Activated naive CD4-positive, alpha-beta T cell treated with anti-CD3 and anti-CD28 coated beads, Interleukin-2, amount 50 U/mL, for 72 hours (primary cell): ENCODE results near the gene CHMP4A. TPM values are rescaled to one million over a fixed set of nuclear protein-coding genes. Genes with fewer than 3 reads are reported as not detected.

Source experiments
- ATAC-seq, 2 donors: fragments of 150-1000 bp; cut with Tn5 transposase; 2 replicates each; pipeline ENCODE4 v1.10.0; 2021; ENCODE audit warnings: mild to moderate bottlenecking in 2 of 2, moderate library complexity in 2 of 2
- DNase-seq, 2 donors: peaks; one replicate each; pipeline ENCODE4 v3.0.0; 2021 to 2022; ENCODE audit warnings: low spot score in 2 of 2
- H3K27ac Mint-ChIP-seq, 2 donors: one replicate each; pipeline ENCODE4 v1.8.0; 2022; ENCODE audit warnings: mild to moderate bottlenecking in 2 of 2, mixed read lengths in 2 of 2
- H3K36me3 Mint-ChIP-seq, 2 donors: one replicate each; pipeline ENCODE4 v1.8.0; 2022; ENCODE audit warnings: mixed read lengths in 2 of 2
- H3K9me3 Mint-ChIP-seq, 2 donors: one replicate each; pipeline ENCODE4 v1.8.0; 2022; ENCODE audit warnings: mixed read lengths in 2 of 2
- total RNA-seq, 2 donors: library from RNA; stranded (reverse); gene quantifications; one replicate each; pipeline ENCODE4 v1.2.3, GENCODE V29; 2022

CHMP4A gene
- total RNA-seq, result 10 to 100 TPM; 69.2 to 74.2 TPM

GRCh38 chr14:24212924-24213865, at the start of gene CHMP4A:
Gene CHMP4A, minus strand, starts transcription at chr14:24213488. Its CDS starts 49 bp downstream, at chr14:24213439.
- peaks cover 18 to 36% of the 10 kb centered on the region in 2 donors for H3K36me3 Mint-ChIP-seq
- H3K9me3 Mint-ChIP-seq, result no peaks in the 10 kb centered on the region
- peak within 1 kb of the TSS; percentile 96 to 98 for H3K27ac Mint-ChIP-seq
- peak; percentile 93 to 96 for DNase-seq
- ATAC-seq, result peak; percentile 87 to 91

- no peak for ATAC-seq
- peak overlapping the region in 1 of 2 donors; percentile 52 for H3K27ac Mint-ChIP-seq
- no peak for DNase-seq
- H3K9me3 Mint-ChIP-seq, result no peaks in the 10 kb centered on the region
- H3K36me3 Mint-ChIP-seq, result peaks cover 2 to 6% of the 10 kb centered on the region in 2 donors
Measured at GRCh38 chr14:24261969-24262327, 48.7 kb upstream of the CHMP4A start.

- H3K9me3 Mint-ChIP-seq, result no peaks in the 10 kb centered on the region
- H3K27ac Mint-ChIP-seq, result no peak overlapping the region
- no peak for ATAC-seq
- no peak for DNase-seq
- H3K36me3 Mint-ChIP-seq, result peaks cover 0 to 5% of the 10 kb centered on the region in 2 donors
Measured at GRCh38 chr14:24261256-24261968, 48.1 kb upstream of the CHMP4A start.

DNA sequence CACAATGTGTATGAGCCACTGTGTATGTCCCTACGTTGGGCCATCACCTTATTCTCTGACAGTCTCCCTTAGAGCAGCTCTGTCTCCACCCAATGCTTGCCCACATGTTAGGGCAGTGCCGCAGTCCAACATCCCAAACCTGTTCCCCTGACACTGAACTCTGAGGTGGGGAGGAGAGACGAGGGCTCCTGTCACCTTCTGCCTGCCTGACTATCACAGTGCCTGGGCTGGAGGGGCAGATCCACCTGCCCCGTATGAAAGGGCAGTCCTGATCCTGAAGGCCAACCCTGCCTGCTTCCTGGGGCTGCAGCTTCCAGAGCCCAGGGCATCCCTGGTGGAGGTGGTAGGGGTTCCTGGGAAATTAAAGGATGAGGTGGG, 47.5 kb upstream of the CHMP4A start:
- H3K27ac Mint-ChIP-seq, result no peak overlapping the region
- ATAC-seq (no peak), DNase-seq (no peak)
- no peaks in the 10 kb centered on the region for H3K9me3 Mint-ChIP-seq
- peaks cover 0 to 5% of the 10 kb centered on the region in 2 donors for H3K36me3 Mint-ChIP-seq

DNA sequence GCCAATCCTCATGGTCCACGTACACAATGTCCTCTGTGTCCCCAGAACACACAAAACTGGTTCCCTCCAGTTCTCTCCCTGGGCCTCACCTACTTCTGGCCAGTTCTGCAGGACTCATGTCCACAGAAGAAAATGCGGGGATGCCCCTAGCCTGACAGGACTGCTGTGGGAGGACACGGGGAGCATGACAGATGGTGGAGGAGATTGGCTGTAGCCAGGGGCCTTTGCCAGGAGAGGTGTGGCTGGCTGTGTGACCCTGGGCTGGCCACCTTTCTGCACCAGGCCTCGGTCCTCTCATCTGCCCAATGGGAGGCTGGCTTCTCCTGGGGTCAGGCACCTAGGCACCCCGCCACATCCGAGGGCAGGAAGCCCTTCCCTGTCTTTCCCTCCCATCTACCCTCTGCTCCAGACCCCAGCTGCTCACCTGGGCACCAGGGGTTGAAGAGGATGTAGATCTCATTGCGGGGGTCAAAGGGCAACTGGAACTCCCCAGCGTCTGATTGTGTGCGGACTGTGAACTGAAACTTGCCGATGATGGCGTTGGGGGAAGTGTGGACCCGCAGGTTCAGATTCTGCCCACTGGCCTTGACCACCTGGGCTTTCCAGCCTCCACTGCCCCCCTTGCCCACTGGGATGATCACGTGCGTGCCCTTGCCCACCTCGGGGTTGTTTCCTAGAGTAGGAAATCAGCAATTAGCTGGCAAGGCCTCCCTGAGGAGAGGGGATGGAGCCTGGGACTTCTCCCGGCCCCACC, 46.9 kb upstream of the CHMP4A start:
- H3K27ac Mint-ChIP-seq, result peak overlapping the region in 1 of 2 donors; percentile 65
- H3K9me3 Mint-ChIP-seq, result no peaks in the 10 kb centered on the region
- DNase-seq, result no peak
- no peak for ATAC-seq
- peaks cover 0 to 7% of the 10 kb centered on the region in 2 donors for H3K36me3 Mint-ChIP-seq

DNA sequence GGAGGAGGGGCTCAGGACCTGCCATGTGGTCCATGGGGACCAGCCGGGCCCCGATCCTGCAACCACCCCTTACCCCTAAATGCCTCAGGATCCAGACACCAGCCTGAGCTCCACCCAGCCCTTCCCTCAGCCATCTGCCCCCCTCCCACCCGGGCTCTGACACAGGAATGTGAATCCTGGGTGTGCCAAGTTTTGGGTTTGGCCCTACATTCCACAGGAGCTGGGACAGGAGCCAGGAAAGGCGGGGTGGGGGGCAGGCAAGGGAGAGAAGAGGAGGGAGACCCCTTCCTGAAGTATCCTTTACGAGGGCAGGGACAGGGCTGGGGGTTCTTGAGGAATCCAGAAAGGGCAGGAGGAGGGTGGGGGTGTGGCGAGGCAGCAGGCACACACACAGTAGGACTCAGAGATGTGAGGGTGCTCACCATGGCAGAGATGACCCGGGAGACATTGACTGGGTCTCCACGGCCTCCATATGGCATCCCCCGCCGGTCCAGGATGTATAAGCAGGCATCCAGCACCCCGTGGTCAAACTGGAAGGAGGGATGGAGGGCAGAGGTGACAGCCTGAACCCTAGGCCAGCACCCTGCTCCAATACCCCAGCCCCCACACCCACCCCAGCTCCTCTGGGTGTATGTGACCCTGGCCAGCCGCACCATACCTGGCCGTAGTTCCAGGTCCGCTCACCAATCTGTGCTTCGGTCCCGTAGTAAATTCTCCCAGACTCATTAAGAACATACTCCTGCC, 46.2 kb upstream of the CHMP4A start:
- no peak for ATAC-seq
- Mint-ChIP-seq H3K36me3 (peaks cover 0 to 15% of the 10 kb centered on the region in 2 donors), H3K27ac (no peak overlapping the region), H3K9me3 (no peaks in the 10 kb centered on the region)
- no peak for DNase-seq

- ATAC-seq, result no peak
- peaks cover 0 to 20% of the 10 kb centered on the region in 2 donors for H3K36me3 Mint-ChIP-seq
- H3K9me3 Mint-ChIP-seq, result no peaks in the 10 kb centered on the region
- H3K27ac Mint-ChIP-seq, result no peak overlapping the region
- DNase-seq, result no peak
Measured at GRCh38 chr14:24258548-24259265, 45.4 kb upstream of the CHMP4A start.

DNA sequence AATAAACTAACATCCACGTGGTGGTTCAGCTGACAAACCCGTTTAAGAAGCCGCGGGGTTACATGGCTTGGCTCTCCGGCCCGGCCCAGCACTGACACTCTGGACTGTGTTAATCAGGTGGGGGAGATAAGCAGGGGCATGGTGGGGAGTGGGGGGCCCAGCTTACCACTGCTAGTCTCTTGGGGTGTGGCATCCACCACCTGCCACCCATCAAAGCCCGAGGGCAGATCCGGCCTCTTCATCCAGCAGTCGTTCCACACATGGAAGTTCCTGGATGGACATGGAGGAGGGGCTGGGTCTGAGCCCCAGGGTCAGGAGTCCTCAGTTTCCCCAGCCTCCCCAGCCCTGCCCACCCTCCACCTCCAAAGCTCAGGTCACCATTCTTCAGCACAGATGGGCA, 44.8 kb upstream of the CHMP4A start:
- DNase-seq (no peak), ATAC-seq (no peak)
- no peaks in the 10 kb centered on the region for H3K9me3 Mint-ChIP-seq
- no peak overlapping the region for H3K27ac Mint-ChIP-seq
- H3K36me3 Mint-ChIP-seq, result peaks cover 0 to 20% of the 10 kb centered on the region in 2 donors

- Mint-ChIP-seq H3K27ac (no peak overlapping the region), H3K9me3 (no peaks in the 10 kb centered on the region), H3K36me3 (peaks cover 0 to 20% of the 10 kb centered on the region in 2 donors)
- DNase-seq (no peak), ATAC-seq (no peak)
Measured at GRCh38 chr14:24256960-24257359, 43.7 kb upstream of the CHMP4A start.

- H3K9me3 Mint-ChIP-seq, result no peaks in the 10 kb centered on the region
- peak overlapping the region in 1 of 2 donors; percentile 29 for H3K27ac Mint-ChIP-seq
- ATAC-seq, result no peak
- no peak for DNase-seq
- H3K36me3 Mint-ChIP-seq, result peaks cover 0 to 18% of the 10 kb centered on the region in 2 donors
Measured at GRCh38 chr14:24255931-24256711, 42.8 kb upstream of the CHMP4A start.

DNA sequence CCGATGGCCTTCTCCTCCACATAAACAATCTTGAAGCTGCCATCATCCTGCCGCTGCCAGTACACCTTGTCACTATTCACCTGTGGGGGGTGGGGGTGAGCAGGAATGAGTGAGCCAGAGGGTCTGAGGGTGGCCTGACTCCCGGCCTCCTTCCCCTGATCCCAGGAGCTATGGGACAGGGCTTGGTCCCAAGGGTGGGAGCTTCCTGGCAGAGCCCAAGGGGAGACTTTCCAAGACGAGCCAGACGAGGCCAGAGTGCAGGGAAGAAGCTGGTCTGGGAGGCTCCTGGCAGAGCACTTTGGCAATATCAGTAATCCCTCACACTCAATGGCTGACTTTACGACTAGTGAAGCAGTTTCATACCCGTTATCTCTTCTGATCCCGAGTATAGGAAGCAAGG, 42.1 kb upstream of the CHMP4A start:
- Mint-ChIP-seq H3K27ac (peak overlapping the region in 1 of 2 donors; percentile 52), H3K9me3 (no peaks in the 10 kb centered on the region), H3K36me3 (peaks cover 0 to 15% of the 10 kb centered on the region in 2 donors)
- DNase-seq, result no peak
- ATAC-seq, result no peak

GRCh38 chr14:24254630-24255392, 41.5 kb upstream of the CHMP4A start:
- Mint-ChIP-seq H3K27ac (peak overlapping the region in 1 of 2 donors; percentile 52), H3K36me3 (peaks cover 0 to 15% of the 10 kb centered on the region in 2 donors), H3K9me3 (no peaks in the 10 kb centered on the region)
- DNase-seq (no peak), ATAC-seq (no peak)

- DNase-seq, result no peak
- Mint-ChIP-seq H3K9me3 (no peaks in the 10 kb centered on the region), H3K27ac (no peak overlapping the region), H3K36me3 (peaks cover 0 to 15% of the 10 kb centered on the region in 2 donors)
- ATAC-seq, result no peak
Measured at GRCh38 chr14:24253936-24254335, 40.6 kb upstream of the CHMP4A start.
